OCI-LY7 (cell line): ENCODE measurements around the gene TRIM8. TPM values are rescaled to one million over a fixed set of nuclear protein-coding genes. Genes with fewer than 3 reads are reported as not detected.

Source experiments
- BruUV-seq: library from RNA; stranded (reverse); fragments of 400-500 nt; replicated peaks from 2 replicates; lab custom pipeline; 2021; lab: Mats Ljungman, UMichigan
- CTCF ChIA-PET: fragments of 300-600 bp; sonication (Branson Sonifier 250); formaldehyde crosslinking; loops from one replicate; lab custom pipeline; 2022; ENCODE audit warnings: antibody characterized with exemption; ENCODE audit not compliant: unreplicated experiment; lab: Charles Lee
- POLR2A ChIA-PET: fragments of 300-600 bp; sonication (Branson Sonifier 250); formaldehyde crosslinking; loops from one replicate; lab custom pipeline; 2022; ENCODE audit warnings: antibody characterized with exemption; lab: Charles Lee
- DNase-seq: peaks from one replicate; pipeline ENCODE4 v3.0.0-alpha.2; 2015; ENCODE audit warnings: low spot score
- H2AFZ ChIP-seq: fragments of 200-600 bp; sonication (generic), shearing (Covaris generic); 2 replicates; pipeline ENCODE4 v1.6.1; 2014; ENCODE audit warnings: mild to moderate bottlenecking, antibody characterized with exemption, low read length, moderate library complexity
- H3K27ac ChIP-seq: fragments of 200-600 bp; sonication (generic); 2 replicates; pipeline ENCODE4 v1.5.1; 2014; ENCODE audit warnings: mixed run types, low read depth, mild to moderate bottlenecking, moderate library complexity, low read length, inconsistent platforms; ENCODE audit not compliant: poor library complexity, severe bottlenecking
- H3K36me3 ChIP-seq: fragments of 200-600 bp; sonication (generic); 2 replicates; pipeline ENCODE4 v1.6.1; 2014; ENCODE audit warnings: mild to moderate bottlenecking, antibody characterized with exemption, low read length, moderate library complexity, mixed read lengths; ENCODE audit not compliant: insufficient read depth
- H3K4me1 ChIP-seq: fragments of 200-600 bp; sonication (generic); 2 replicates; pipeline ENCODE4 v1.5.1; 2014; ENCODE audit warnings: mild to moderate bottlenecking, low read length; ENCODE audit not compliant: insufficient read depth, poor library complexity, severe bottlenecking
- H3K4me2 ChIP-seq: fragments of 200-600 bp; sonication (generic); 2 replicates; pipeline ENCODE4 v1.6.1; 2014; ENCODE audit warnings: mild to moderate bottlenecking, low read length
- H3K4me3 ChIP-seq: fragments of 200-600 bp; sonication (generic); 2 replicates; pipeline ENCODE4 v1.5.1; 2014; ENCODE audit warnings: mild to moderate bottlenecking, low read depth, low read length; ENCODE audit not compliant: poor library complexity, severe bottlenecking
- H3K79me2 ChIP-seq: fragments of 200-600 bp; sonication (generic); 2 replicates; pipeline ENCODE4 v1.6.1; 2016; ENCODE audit warnings: low read depth, mild to moderate bottlenecking, low read length, moderate library complexity, mixed read lengths; ENCODE audit not compliant: insufficient read depth
- H3K9me2 ChIP-seq: fragments of 200-600 bp; sonication (generic); 2 replicates; pipeline ENCODE4 v1.6.1; 2016; ENCODE audit warnings: mild to moderate bottlenecking, low read length, mixed read lengths; ENCODE audit not compliant: insufficient read depth
- H3K9me3 ChIP-seq: fragments of 200-600 bp; sonication (generic); 2 replicates; pipeline ENCODE4 v1.6.1; 2014; ENCODE audit warnings: mild to moderate bottlenecking, mixed run types, low read length, mixed read lengths
- H4K20me1 ChIP-seq: fragments of 200-600 bp; sonication (generic); 2 replicates; pipeline ENCODE4 v1.6.1; 2014; ENCODE audit warnings: mild to moderate bottlenecking, antibody characterized with exemption, low read length, moderate library complexity, mixed read lengths; ENCODE audit not compliant: insufficient read depth
- EZH2phosphoT487 ChIP-seq: fragments of 200-600 bp; sonication (generic); IDR thresholded peaks from 2 replicates; pipeline ENCODE4 v1.6.1; 2018; ENCODE audit warnings: low read depth, borderline replicate concordance, mild to moderate bottlenecking, mixed run types, antibody characterized with exemption, low read length, moderate library complexity, mixed read lengths
- intact Hi-C: fragments of 100-400 bp; cut with micrococcal nuclease; formaldehyde crosslinking; loops from one replicate; pipeline ENCODE4 v1.10.0; 2022; ENCODE audit not compliant: unreplicated experiment
- total RNA-seq, 2 experiments: library from RNA; depleted of rRNA in 1 of 2; stranded (reverse); fragments of >200 nt in 1 of 2; shearing (Covaris generic) in 1 of 2; gene quantifications; 2 replicates each; pipeline ENCODE4 v1.2.3, GENCODE V29; 2014 to 2022
- TF ChIP-seq, protein P1 (sequence below): fragments of 200-600 bp; sonication (generic); conservative IDR thresholded peaks from 2 replicates; pipeline ENCODE4 v1.5.1; 2014; ENCODE audit warnings: mild to moderate bottlenecking, antibody characterized with exemption, low read length, moderate library complexity, mixed read lengths

TRIM8 gene
- total RNA-seq, 2 experiments from 2014 or later, result 54.2 to 92.1 TPM

- CTCF ChIA-PET, result interaction anchor here (0.9 kb wide), 1 partner anchor 8 kb away, joined by 3 read pairs; no protein-coding TSS in a partner anchor
These were observed 13.9 kb downstream of the TRIM8 start for GRCh38 chr10:102657984-102658724.

GRCh38 chr10:102658802-102659201 lies 14.5 kb downstream of the TRIM8 start:
- Histone ChIP-seq H3K79me2 (peaks cover 8% of the 10 kb centered on the region; the same call in 1 of the 2 replicates), H4K20me1 (no peaks in the 10 kb centered on the region), H3K4me2 (no peak overlapping the region), H2AFZ (no peak overlapping the region), H3K4me1 (peaks cover 45% of the 10 kb centered on the region), H3K9me2 (no peaks in the 10 kb centered on the region), H3K36me3 (peaks cover 55% of the 10 kb centered on the region), H3K27ac (peak overlapping the region; percentile 10), H3K4me3 (no peak overlapping the region), H3K9me3 (no peaks in the 10 kb centered on the region)
- no TSS peak for BruUV-seq
- intact Hi-C loops, result no loop called here
- CTCF ChIA-PET, result interaction anchor here (0.9 kb wide), 1 partner anchor 8 kb away, joined by 3 read pairs; no protein-coding TSS in a partner anchor
- POLR2A ChIA-PET, result interaction anchor here (0.7 to 1.2 kb wide), 2 partner anchors 13 to 93 kb away, joined by 3 to 5 read pairs; no protein-coding TSS in a partner anchor
- TF ChIP-seq EZH2phosphoT487, result no peak
- TF ChIP-seq, protein P1, sequence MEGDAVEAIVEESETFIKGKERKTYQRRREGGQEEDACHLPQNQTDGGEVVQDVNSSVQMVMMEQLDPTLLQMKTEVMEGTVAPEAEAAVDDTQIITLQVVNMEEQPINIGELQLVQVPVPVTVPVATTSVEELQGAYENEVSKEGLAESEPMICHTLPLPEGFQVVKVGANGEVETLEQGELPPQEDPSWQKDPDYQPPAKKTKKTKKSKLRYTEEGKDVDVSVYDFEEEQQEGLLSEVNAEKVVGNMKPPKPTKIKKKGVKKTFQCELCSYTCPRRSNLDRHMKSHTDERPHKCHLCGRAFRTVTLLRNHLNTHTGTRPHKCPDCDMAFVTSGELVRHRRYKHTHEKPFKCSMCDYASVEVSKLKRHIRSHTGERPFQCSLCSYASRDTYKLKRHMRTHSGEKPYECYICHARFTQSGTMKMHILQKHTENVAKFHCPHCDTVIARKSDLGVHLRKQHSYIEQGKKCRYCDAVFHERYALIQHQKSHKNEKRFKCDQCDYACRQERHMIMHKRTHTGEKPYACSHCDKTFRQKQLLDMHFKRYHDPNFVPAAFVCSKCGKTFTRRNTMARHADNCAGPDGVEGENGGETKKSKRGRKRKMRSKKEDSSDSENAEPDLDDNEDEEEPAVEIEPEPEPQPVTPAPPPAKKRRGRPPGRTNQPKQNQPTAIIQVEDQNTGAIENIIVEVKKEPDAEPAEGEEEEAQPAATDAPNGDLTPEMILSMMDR, result no peak
- no peak for DNase-seq

More at GRCh38 chr10:102657984-102658724, 13.9 kb downstream of the TRIM8 start:
- H4K20me1 ChIP-seq, result 0 out of 2 replicates have a peak, but pooled peaks cover 3% of the 10 kb centered on the region
- POLR2A ChIA-PET, result interaction anchor here (0.7 kb wide), 1 partner anchor 93 kb away, joined by 5 read pairs; no protein-coding TSS in a partner anchor
- H3K27ac ChIP-seq, result peak overlapping the region; percentile 10
- no peak for TF ChIP-seq EZH2phosphoT487
- TF ChIP-seq, protein P1, result no peak
- H3K79me2 ChIP-seq, result peaks cover 14% of the 10 kb centered on the region
- H2AFZ ChIP-seq, result no peak overlapping the region
- peaks cover 52% of the 10 kb centered on the region for H3K4me1 ChIP-seq
- intact Hi-C loops, result no loop called here
- H3K36me3 ChIP-seq, result peaks cover 61% of the 10 kb centered on the region
- H3K4me3 ChIP-seq, result no peak overlapping the region
- no peak for DNase-seq
- no peak overlapping the region for H3K4me2 ChIP-seq
- no peaks in the 10 kb centered on the region for H3K9me2 ChIP-seq
- H3K9me3 ChIP-seq, result no peaks in the 10 kb centered on the region
- BruUV-seq, result no TSS peak
